H1 (cell line): Measurements from ENCODE around the gene KRTAP1-3. TPM values are rescaled to one million over a fixed set of nuclear protein-coding genes. Genes with fewer than 3 reads are reported as not detected.

Experiments used
- CTCF ChIA-PET: fragments of 300-600 bp; sonication (Branson Sonifier 250); formaldehyde crosslinking; loops from one replicate; lab custom pipeline; 2021; ENCODE audit not compliant: partially characterized antibody; lab: Charles Lee
- POLR2A ChIA-PET: fragments of 300-600 bp; sonication (Branson Sonifier 250); formaldehyde crosslinking; loops from one replicate; lab custom pipeline; 2021; ENCODE audit warnings: inconsistent platforms; ENCODE audit not compliant: partially characterized antibody; lab: Charles Lee
- DNase-seq, 2 experiments: peaks; one replicate each; pipeline versions ENCODE4 v3.0.0 to v3.0.0-alpha.2; 2010 to 2022; ENCODE audit warnings: low spot score in 2 of 2, low read depth in 1 of 2, mixed read lengths in 1 of 2
- FAIRE-seq: peaks from 2 replicates; lab custom pipeline; 2011; peaks lifted over from hg19 to GRCh38; lab: Jason Lieb, UNC
- H2AFZ ChIP-seq: 2 replicates; pipeline ENCODE4 v1.8.1; 2012; ENCODE audit warnings: low read length, inconsistent platforms
- H2AK5ac ChIP-seq: 2 replicates; pipeline ENCODE4 v1.6.1; 2013; ENCODE audit warnings: low read depth, low read length
- H2BK120ac ChIP-seq: replicated peaks from 2 replicates; pipeline ENCODE3; 2013; ENCODE audit warnings: low read depth, low read length, inconsistent platforms
- H2BK12ac ChIP-seq: 2 replicates; pipeline ENCODE4 v1.6.1; 2013; ENCODE audit warnings: low read depth, low read length
- H2BK15ac ChIP-seq: 2 replicates; pipeline ENCODE4 v1.6.1; 2013; ENCODE audit warnings: low read length
- H2BK20ac ChIP-seq: 2 replicates; pipeline ENCODE4 v1.6.1; 2013; ENCODE audit warnings: low read length
- H2BK5ac ChIP-seq: 2 replicates; pipeline ENCODE4 v1.6.1; 2013; ENCODE audit warnings: low read depth, low read length
- H3K14ac ChIP-seq: 2 replicates; pipeline ENCODE4 v1.6.1; 2013; ENCODE audit warnings: inconsistent platforms; ENCODE audit not compliant: insufficient read length
- H3K18ac ChIP-seq: 2 replicates; pipeline ENCODE4 v1.6.1; 2013; ENCODE audit warnings: low read length; ENCODE audit errors: extremely low read depth
- H3K23ac ChIP-seq: 2 replicates; pipeline ENCODE4 v1.6.1; 2013; ENCODE audit warnings: inconsistent platforms; ENCODE audit not compliant: insufficient read length
- H3K23me2 ChIP-seq: 2 replicates; pipeline ENCODE4 v1.6.1; 2013; ENCODE audit warnings: low read depth, low read length
- H3K27ac ChIP-seq: 2 replicates; pipeline ENCODE4 v1.6.1; 2011; ENCODE audit warnings: low read depth, low read length, inconsistent platforms
- H3K27me3 ChIP-seq, 4 experiments: replicated peaks in 1 of 4; 1 replicate in 1 of 4; 2 replicates in 3 of 4; pipeline versions ENCODE4 v1.6.1 to v1.8.1; 2011 to 2013; ENCODE audit warnings: low read length in 3 of 4, mild to moderate bottlenecking in 3 of 4, inconsistent platforms in 2 of 4, mixed read lengths in 2 of 4, moderate library complexity in 1 of 4; ENCODE audit not compliant: control insufficient read depth in 3 of 4, insufficient read depth in 3 of 4; ENCODE audit errors: extremely low read depth in 1 of 4
- H3K36me3 ChIP-seq, 4 experiments: 2 replicates each; pipeline versions ENCODE4 v1.6.1 to v1.8.1; 2011 to 2013; ENCODE audit warnings: mild to moderate bottlenecking in 4 of 4, low read length in 3 of 4, moderate library complexity in 2 of 4, control low read depth in 1 of 4, inconsistent platforms in 1 of 4; ENCODE audit not compliant: insufficient read depth in 4 of 4, control insufficient read depth in 2 of 4
- H3K4ac ChIP-seq: replicated peaks from 2 replicates; pipeline ENCODE3; 2013; ENCODE audit warnings: low read length, low read depth, mixed read lengths, inconsistent platforms; ENCODE audit not compliant: insufficient read length
- H3K4me1 ChIP-seq, 4 experiments: replicated peaks in 1 of 4; 1 replicate in 1 of 4; 2 replicates in 3 of 4; pipeline versions ENCODE4 v1.6.1 to v1.8.1; 2011 to 2013; ENCODE audit warnings: low read length in 3 of 4, inconsistent platforms in 2 of 4, mixed read lengths in 1 of 4; ENCODE audit not compliant: insufficient read depth in 4 of 4, control insufficient read depth in 3 of 4
- H3K4me2 ChIP-seq, 2 experiments: 2 replicates each; pipeline versions ENCODE4 v1.6.1 to v1.8.1; 2011 to 2013; ENCODE audit warnings: low read depth in 2 of 2, low read length in 2 of 2, control low read depth in 1 of 2, inconsistent platforms in 1 of 2, mild to moderate bottlenecking in 1 of 2; ENCODE audit not compliant: insufficient read depth in 1 of 2
- H3K4me3 ChIP-seq, 4 experiments: fragments of 200-600, 300-600 bp in 1 of 4; sonication (generic), shearing (Covaris generic), sonication (Bioruptor Twin) in 1 of 4; 2 replicates each; pipeline versions ENCODE4 v1.5.1 to v1.8.1; 2011 to 2016; ENCODE audit warnings: low read length in 4 of 4, low read depth in 3 of 4, control low read depth in 2 of 4, inconsistent platforms in 2 of 4, mild to moderate bottlenecking in 2 of 4, mixed read lengths in 1 of 4, moderate library complexity in 1 of 4; ENCODE audit not compliant: insufficient read depth in 2 of 4; ENCODE audit errors: extremely low read depth in 1 of 4
- H3K56ac ChIP-seq: replicated peaks from 2 replicates; pipeline ENCODE3; 2013; ENCODE audit warnings: low read depth, mild to moderate bottlenecking, mixed read lengths, low read length, inconsistent platforms; ENCODE audit not compliant: insufficient read length
- H3K79me1 ChIP-seq: 2 replicates; pipeline ENCODE4 v1.6.1; 2013; ENCODE audit warnings: low read depth, low read length, control low read depth
- H3K79me2 ChIP-seq, 2 experiments: 2 replicates each; pipeline versions ENCODE4 v1.6.1 to v1.8.1; 2012 to 2013; ENCODE audit warnings: low read length in 2 of 2, mild to moderate bottlenecking in 2 of 2, inconsistent platforms in 1 of 2; ENCODE audit not compliant: insufficient read depth in 2 of 2, control insufficient read depth in 1 of 2
- H3K9ac ChIP-seq, 4 experiments: replicated peaks in 1 of 4; 1 replicate in 1 of 4; 2 replicates in 3 of 4; pipeline versions ENCODE4 v1.6.1 to v1.8.1; 2011 to 2013; ENCODE audit warnings: low read depth in 3 of 4, low read length in 3 of 4, control low read depth in 2 of 4, mild to moderate bottlenecking in 2 of 4, moderate library complexity in 2 of 4, inconsistent platforms in 1 of 4; ENCODE audit errors: extremely low read depth in 1 of 4
- H3K9me3 ChIP-seq, 2 experiments: 2 replicates each; pipeline versions ENCODE4 v1.6.1 to v1.8.1; 2012 to 2013; ENCODE audit warnings: mild to moderate bottlenecking in 2 of 2, moderate library complexity in 2 of 2, control low read depth in 1 of 2, inconsistent platforms in 1 of 2, low read depth in 1 of 2, low read length in 1 of 2, mixed read lengths in 1 of 2; ENCODE audit not compliant: insufficient read depth in 2 of 2
- H4K20me1 ChIP-seq, 2 experiments: replicated peaks in 1 of 2; 2 replicates each; pipeline versions ENCODE3 to v1.8.1; 2011 to 2013; ENCODE audit warnings: inconsistent platforms in 2 of 2, low read length in 2 of 2, mild to moderate bottlenecking in 1 of 2; ENCODE audit not compliant: insufficient read depth in 2 of 2, control insufficient read depth in 1 of 2
- H4K5ac ChIP-seq: 2 replicates; pipeline ENCODE4 v1.6.1; 2013; ENCODE audit warnings: low read length, low read depth, mixed read lengths, inconsistent platforms; ENCODE audit not compliant: insufficient read length
- H4K8ac ChIP-seq: 2 replicates; pipeline ENCODE4 v1.8.0; 2013; ENCODE audit warnings: mild to moderate bottlenecking, moderate library complexity, low read length, inconsistent platforms; ENCODE audit not compliant: insufficient read depth; ENCODE audit errors: extremely low read depth
- H4K91ac ChIP-seq: replicated peaks from 2 replicates; pipeline ENCODE3; 2013; ENCODE audit warnings: low read length, mixed read lengths, inconsistent platforms; ENCODE audit not compliant: insufficient read length
- CBX8 ChIP-seq: fragments of 300-800, 300-1000 bp; sonication (generic); IDR thresholded peaks from 2 replicates; pipeline ENCODE4 v1.7.1; 2016; ENCODE audit warnings: low read depth, low read length, borderline replicate concordance
- CTCF ChIP-seq, 3 experiments: IDR thresholded peaks; 1 replicate in 2 of 3; 2 replicates in 1 of 3; pipeline versions ENCODE4 v1.5.1 to v1.6.1; 2011; ENCODE audit warnings: low read length in 3 of 3, mild to moderate bottlenecking in 3 of 3, inconsistent platforms in 2 of 3, low read depth in 1 of 3, moderate library complexity in 1 of 3; ENCODE audit not compliant: insufficient read depth in 1 of 3; ENCODE audit errors: control extremely low read depth in 1 of 3
- EZH2 ChIP-seq: fragments of 200-600 bp; sonication (generic); IDR thresholded peaks from 2 replicates; pipeline ENCODE4 v1.7.1; 2012; ENCODE audit warnings: low read depth, mild to moderate bottlenecking, moderate library complexity, low read length, inconsistent platforms; ENCODE audit not compliant: severe bottlenecking
- FOSL1 ChIP-seq: IDR thresholded peaks from 2 replicates; pipeline ENCODE4 v1.6.1; 2011; ENCODE audit warnings: mild to moderate bottlenecking, low read depth, low read length, moderate library complexity; ENCODE audit not compliant: insufficient read depth
- JUN ChIP-seq: IDR thresholded peaks from 2 replicates; pipeline ENCODE4 v1.6.1; 2011; ENCODE audit warnings: low read depth, mild to moderate bottlenecking, improper control_type of control experiment, low read length
- KDM4A ChIP-seq: IDR thresholded peaks from one replicate; pipeline ENCODE4 v1.7.1; 2012; ENCODE audit warnings: low read depth, mild to moderate bottlenecking, moderate library complexity, low read length, inconsistent platforms; ENCODE audit not compliant: severe bottlenecking
- NANOG ChIP-seq: IDR thresholded peaks from 2 replicates; pipeline ENCODE4 v1.6.1; 2011; ENCODE audit warnings: low read length, low read depth, mild to moderate bottlenecking, inconsistent platforms; ENCODE audit not compliant: insufficient read depth, poor library complexity, severe bottlenecking
- RBBP5 ChIP-seq: IDR thresholded peaks from 2 replicates; pipeline ENCODE4 v1.7.1; 2012; ENCODE audit warnings: low read depth, mild to moderate bottlenecking, inconsistent platforms, low read length, moderate library complexity, borderline replicate concordance
- RXRA ChIP-seq: IDR thresholded peaks from 2 replicates; pipeline ENCODE4 v1.6.1; 2011; ENCODE audit warnings: low read depth, mild to moderate bottlenecking, low read length, moderate library complexity; ENCODE audit not compliant: insufficient read depth
- SUZ12 ChIP-seq: fragments of 200-600 bp; sonication (generic); IDR thresholded peaks from 2 replicates; pipeline ENCODE4 v1.6.1; 2012; ENCODE audit warnings: mild to moderate bottlenecking, inconsistent platforms, low read length, moderate library complexity, mixed read lengths
- TCF12 ChIP-seq: IDR thresholded peaks from 2 replicates; pipeline ENCODE4 v1.6.1; 2011; ENCODE audit warnings: low read depth, mild to moderate bottlenecking, low read length
- WGBS, 2 experiments: shearing (Covaris generic) in 1 of 2; methylation state at CpG; one replicate each; pipeline versions ENCODE4 v1.1.6 to v1.1.7; 2013 to 2015; ENCODE audit warnings: low lambda C conversion rate in 2 of 2, mixed read lengths in 2 of 2, inconsistent platforms in 1 of 2, low coverage in 1 of 2, missing lambda C conversion rate in 1 of 2; ENCODE audit not compliant: insufficient replicate concordance in 2 of 2, insufficient coverage in 1 of 2, insufficient read length in 1 of 2; ENCODE audit errors: extremely low coverage in 1 of 2, missing lambda C conversion rate in 1 of 2; 5-methylcytosine and 5-hydroxymethylcytosine counted together
- polyA plus RNA-seq, 7 experiments: library from polyadenylated mRNA; depleted of rRNA in 3 of 7; stranded (reverse) in 5 of 7; unstranded in 2 of 7; fragments of >200 nt in 5 of 7; fragments of 200-250 nt in 2 of 7; gene quantifications; 1 replicate in 5 of 7; 2 replicates in 1 of 7; 4 replicates in 1 of 7; pipeline versions ENCODE4 v1.2.1 to v1.2.3, GENCODE V29; 2011 to 2013; ENCODE audit warnings: missing spikeins in 2 of 7, mixed read lengths in 2 of 7
- total RNA-seq: library from RNA; stranded (reverse); fragmentation: NEBNext Ultra II Directional; extraction: Animal tissue kit (Norgen Biotek cat#: 25700); gene quantifications from 2 replicates; pipeline ENCODE4 v1.2.1, GENCODE V29; 2021

KRTAP1-3 gene
- total and polyA plus RNA-seq, 2 of the 8 experiments (the other 6 are each of a cell fraction or from before 2014, with no cell fraction given), result not detected

- H2BK12ac ChIP-seq, result no peak overlapping the region
- H3K4me1 ChIP-seq, result peaks cover 0 to 2% (median 0%) of the 10 kb centered on the region in 4 experiments; a peak in 1 of 7 replicates
- H3K4me2 ChIP-seq, result no peak overlapping the region
- WGBS, 2 experiments, result 93% methylated on average over 4 of the region's 4 CpGs; no CpG with 5 or more reads in 1 of the 2 experiments
- TF ChIP-seq JUN, result no peak
- no peak for TF ChIP-seq RXRA
- TF ChIP-seq NANOG, result no peak
- TF ChIP-seq CBX8, result no peak
- no peak for TF ChIP-seq TCF12
- no peak for TF ChIP-seq SUZ12
- TF ChIP-seq EZH2, result no peak
- no peak for TF ChIP-seq CTCF (IDR thresholded peaks at IDR 0.05; ENCODE audit: control extremely low read depth in 1 of 3, insufficient read depth in 1 of 3, low read depth in 1 of 3, low read length in 3 of 3)
- no peak for TF ChIP-seq KDM4A
- no peak for TF ChIP-seq RBBP5
- TF ChIP-seq FOSL1, result no peak
- no peaks in the 10 kb centered on the region for H4K20me1 ChIP-seq
- no peak overlapping the region for H4K5ac ChIP-seq
- H3K79me1 ChIP-seq, result no peaks in the 10 kb centered on the region
- no peak overlapping the region for H3K4me3 ChIP-seq
- H3K4ac ChIP-seq, result no peak overlapping the region
- H4K91ac ChIP-seq, result no peak overlapping the region
- no peak overlapping the region for H3K14ac ChIP-seq
- H3K56ac ChIP-seq, result no peak overlapping the region
- FAIRE-seq (no peak), DNase-seq (no peak)
- no peak overlapping the region for H3K9ac ChIP-seq
- H3K27ac ChIP-seq, result no peak overlapping the region
- no peaks in the 10 kb centered on the region for H3K27me3 ChIP-seq
- no peak overlapping the region for H2BK5ac ChIP-seq
- no peak overlapping the region for H2AFZ ChIP-seq
- H3K23ac ChIP-seq, result no peak overlapping the region
- H4K8ac ChIP-seq, result no peak overlapping the region
- no peaks in the 10 kb centered on the region for H3K79me2 ChIP-seq
- no peak overlapping the region for H2AK5ac ChIP-seq
- ChIA-PET POLR2A (no interaction called here), CTCF (no interaction called here)
- no peak overlapping the region for H3K18ac ChIP-seq
- H3K23me2 ChIP-seq, result no peaks in the 10 kb centered on the region
- H3K36me3 ChIP-seq, result no peaks in the 10 kb centered on the region
- H3K9me3 ChIP-seq, result 0 out of 4 replicates have a peak, but pooled peaks cover 0 to 4% of the 10 kb centered on the region in 2 experiments
- H2BK120ac ChIP-seq, result no peak overlapping the region
- no peak overlapping the region for H2BK15ac ChIP-seq
- H2BK20ac ChIP-seq, result no peak overlapping the region
Observed at GRCh38 chr17:41054025-41054424, 19.4 kb upstream of the KRTAP1-3 start.
